ENCODE measurements around the gene MAP4. TPM values are rescaled to one million over a fixed set of nuclear protein-coding genes. Genes with fewer than 3 reads are reported as not detected.

MAP4 gene
- total RNA-seq, 1 donor from 2014 or later, result 142 TPM

DNA sequence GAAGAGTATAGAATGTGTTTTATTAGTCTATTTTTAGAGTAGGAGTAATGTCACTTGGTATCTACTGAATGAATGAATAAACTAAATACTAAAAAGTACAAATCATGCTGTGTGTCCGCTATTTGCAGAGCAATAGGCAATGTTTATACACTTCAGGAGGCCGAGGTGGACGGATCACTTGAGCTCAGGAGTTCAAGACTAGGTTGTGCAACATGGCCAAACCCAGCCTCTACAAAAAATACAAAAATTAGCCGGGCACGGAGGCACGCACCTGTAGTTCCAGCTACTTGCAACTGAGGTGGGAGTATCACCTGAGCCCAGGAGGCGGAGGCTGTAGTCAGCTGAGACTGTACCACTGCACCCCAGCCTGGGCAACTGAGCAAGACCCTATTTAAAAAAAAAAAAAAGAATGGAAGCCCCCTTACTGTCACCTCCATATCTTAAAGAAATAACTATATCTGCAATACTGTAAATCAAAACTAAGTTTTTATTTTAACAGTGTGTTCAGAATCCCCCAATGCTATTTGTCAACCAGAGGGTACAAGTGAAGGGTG lies 114.9 kb downstream of the MAP4 start:
- Histone ChIP-seq H3K4me3 (no peak overlapping the region), H3K27me3 (no peaks in the 10 kb centered on the region), H3K27ac (no peak overlapping the region), H3K36me3 (peaks cover 0 to 10% of the 10 kb centered on the region in 2 donors), H3K4me1 (no peaks in the 10 kb centered on the region), H3K9me3 (no peaks in the 10 kb centered on the region)
- intact Hi-C loops (cut with DNase I), result no loop called here
- no peak for TF ChIP-seq POLR2AphosphoS5 (IDR thresholded peaks at IDR 0.05; ENCODE audit: insufficient read depth in 1 of 2, low read depth in 1 of 2)
- TF ChIP-seq, protein P1, sequence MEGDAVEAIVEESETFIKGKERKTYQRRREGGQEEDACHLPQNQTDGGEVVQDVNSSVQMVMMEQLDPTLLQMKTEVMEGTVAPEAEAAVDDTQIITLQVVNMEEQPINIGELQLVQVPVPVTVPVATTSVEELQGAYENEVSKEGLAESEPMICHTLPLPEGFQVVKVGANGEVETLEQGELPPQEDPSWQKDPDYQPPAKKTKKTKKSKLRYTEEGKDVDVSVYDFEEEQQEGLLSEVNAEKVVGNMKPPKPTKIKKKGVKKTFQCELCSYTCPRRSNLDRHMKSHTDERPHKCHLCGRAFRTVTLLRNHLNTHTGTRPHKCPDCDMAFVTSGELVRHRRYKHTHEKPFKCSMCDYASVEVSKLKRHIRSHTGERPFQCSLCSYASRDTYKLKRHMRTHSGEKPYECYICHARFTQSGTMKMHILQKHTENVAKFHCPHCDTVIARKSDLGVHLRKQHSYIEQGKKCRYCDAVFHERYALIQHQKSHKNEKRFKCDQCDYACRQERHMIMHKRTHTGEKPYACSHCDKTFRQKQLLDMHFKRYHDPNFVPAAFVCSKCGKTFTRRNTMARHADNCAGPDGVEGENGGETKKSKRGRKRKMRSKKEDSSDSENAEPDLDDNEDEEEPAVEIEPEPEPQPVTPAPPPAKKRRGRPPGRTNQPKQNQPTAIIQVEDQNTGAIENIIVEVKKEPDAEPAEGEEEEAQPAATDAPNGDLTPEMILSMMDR (IDR thresholded peaks at IDR 0.05), result no peak
- no peak for DNase-seq (ENCODE audit: extremely low spot score in 2 of 2)

DNA sequence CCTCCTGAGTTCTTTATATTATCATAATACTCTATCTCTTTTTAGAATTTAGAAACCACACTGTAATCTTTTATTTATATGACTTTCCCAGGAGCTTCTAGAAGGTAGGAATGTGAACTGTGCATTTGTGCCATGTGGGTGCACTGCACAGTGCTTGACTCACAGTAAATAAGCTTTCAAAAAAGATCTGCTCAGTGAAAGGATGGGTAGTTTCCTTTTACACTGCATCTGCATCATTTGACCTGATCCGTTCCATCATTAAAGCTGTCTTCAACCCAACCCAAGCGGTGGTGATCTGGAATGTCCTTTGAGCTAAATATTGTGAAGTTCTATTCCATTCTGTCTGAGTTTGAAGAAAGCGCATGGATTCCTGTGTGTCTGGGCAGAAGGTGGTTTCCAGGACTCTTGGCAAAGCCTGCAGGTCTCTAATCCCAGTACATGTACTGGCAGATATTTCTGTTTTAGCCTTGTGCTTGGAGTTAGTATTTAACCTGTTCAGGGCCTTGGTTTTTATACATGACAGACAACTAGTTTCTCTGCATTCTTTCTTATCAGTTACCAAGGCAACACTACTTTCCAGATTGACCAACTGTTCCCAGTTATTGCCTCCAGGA lies 116.6 kb downstream of the MAP4 start:
- no peaks in the 10 kb centered on the region for H3K4me1 ChIP-seq
- TF ChIP-seq POLR2A (IDR thresholded peaks at IDR 0.05) (no peak), POLR2AphosphoS5 (IDR thresholded peaks at IDR 0.05; ENCODE audit: insufficient read depth in 1 of 2, low read depth in 1 of 2) (no peak)
- TF ChIP-seq, protein P1 (IDR thresholded peaks at IDR 0.05), result no peak
- H3K4me3 ChIP-seq, result no peak overlapping the region
- H3K36me3 ChIP-seq, result peaks cover 0 to 10% of the 10 kb centered on the region in 2 donors
- no peaks in the 10 kb centered on the region for H3K27me3 ChIP-seq
- no peak overlapping the region for H3K27ac ChIP-seq
- DNase-seq (ENCODE audit: extremely low spot score in 2 of 2), result no peak
- intact Hi-C loops (cut with DNase I), result no loop called here
- H3K9me3 ChIP-seq, result no peaks in the 10 kb centered on the region

DNA sequence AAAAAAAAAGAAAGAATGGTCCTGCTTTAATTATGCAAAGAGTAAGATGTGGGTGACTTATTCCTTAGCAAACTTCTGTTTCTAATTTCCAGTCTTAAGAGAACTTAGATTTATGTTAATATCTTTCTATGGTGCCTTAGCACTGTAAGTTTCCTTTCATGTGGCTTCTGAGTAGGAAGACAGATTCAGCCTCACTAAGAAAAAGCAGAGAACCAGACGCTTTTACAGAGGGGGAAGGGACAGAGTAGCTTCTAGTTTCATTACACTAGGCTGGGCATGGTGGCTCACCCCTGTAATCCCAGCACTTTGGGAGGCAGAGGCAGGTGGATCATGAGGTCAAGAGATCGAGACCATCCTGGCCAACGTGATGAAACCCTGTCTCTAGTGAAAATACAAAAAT lies 118.3 kb downstream of the MAP4 start:
- intact Hi-C loops (cut with DNase I), result no loop called here
- H3K36me3 ChIP-seq, result peaks cover 0 to 10% of the 10 kb centered on the region in 2 donors
- no peak for TF ChIP-seq POLR2A (IDR thresholded peaks at IDR 0.05)
- TF ChIP-seq, protein P1 (IDR thresholded peaks at IDR 0.05), result no peak
- TF ChIP-seq POLR2AphosphoS5 (IDR thresholded peaks at IDR 0.05; ENCODE audit: insufficient read depth in 1 of 2, low read depth in 1 of 2), result no peak
- H3K9me3 ChIP-seq, result no peaks in the 10 kb centered on the region
- no peak for DNase-seq (ENCODE audit: extremely low spot score in 2 of 2)
- no peaks in the 10 kb centered on the region for H3K4me1 ChIP-seq
- H3K27ac ChIP-seq, result no peak overlapping the region
- no peak overlapping the region for H3K4me3 ChIP-seq
- no peaks in the 10 kb centered on the region for H3K27me3 ChIP-seq

DNA sequence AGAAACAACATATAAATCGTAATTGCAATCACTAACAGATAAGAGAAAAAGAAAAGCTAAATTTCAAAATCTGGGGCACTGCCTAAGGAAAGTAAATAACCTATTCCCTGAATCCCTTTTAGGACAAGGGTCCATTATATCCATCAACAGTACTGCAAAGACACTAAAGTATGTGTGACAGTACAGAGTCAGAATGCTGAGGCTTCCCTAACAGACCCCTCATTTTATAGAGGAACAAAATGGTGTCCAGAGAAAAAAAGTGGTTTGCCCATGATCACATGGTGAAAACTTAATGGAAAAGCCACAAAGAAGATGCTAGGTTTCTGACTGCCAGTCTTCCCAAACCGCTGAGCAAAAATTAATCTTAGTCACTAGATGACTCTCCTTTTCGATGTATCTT lies 119.5 kb downstream of the MAP4 start:
- no peak for DNase-seq (ENCODE audit: extremely low spot score in 2 of 2)
- Histone ChIP-seq H3K9me3 (no peaks in the 10 kb centered on the region), H3K4me3 (no peak overlapping the region), H3K27me3 (no peaks in the 10 kb centered on the region), H3K36me3 (peaks cover 0 to 10% of the 10 kb centered on the region in 2 donors), H3K27ac (no peak overlapping the region), H3K4me1 (peaks cover 8% of the 10 kb centered on the region)
- intact Hi-C loops (cut with DNase I), result no loop called here
- TF ChIP-seq POLR2AphosphoS5 (IDR thresholded peaks at IDR 0.05; ENCODE audit: insufficient read depth in 1 of 2, low read depth in 1 of 2), result no peak
- TF ChIP-seq, protein P1 (IDR thresholded peaks at IDR 0.05), result no peak
- TF ChIP-seq POLR2A (IDR thresholded peaks at IDR 0.05), result no peak

DNA sequence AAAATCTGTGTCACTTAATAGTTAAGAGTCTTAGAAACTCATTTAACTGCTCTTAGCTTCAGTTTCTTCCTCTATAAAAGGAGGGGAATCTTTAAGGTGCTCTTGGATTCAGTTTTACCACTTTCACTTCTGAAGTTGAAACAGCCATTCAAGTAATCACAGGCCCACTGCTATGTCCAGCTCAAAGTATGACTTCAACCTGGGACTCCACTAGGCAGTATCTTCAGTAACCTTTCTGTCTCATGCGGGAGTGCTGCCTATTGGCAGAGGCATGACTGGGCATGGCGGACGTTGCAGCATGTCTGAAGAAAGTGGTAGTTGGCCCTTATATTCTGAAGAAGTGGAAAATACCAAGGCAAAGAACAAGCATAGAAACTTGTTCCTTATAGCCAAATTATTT lies 121.0 kb downstream of the MAP4 start:
- peaks cover 0 to 5% of the 10 kb centered on the region in 2 donors for H3K36me3 ChIP-seq
- DNase-seq (ENCODE audit: extremely low spot score in 2 of 2), result no peak
- H3K27ac ChIP-seq, result no peak overlapping the region
- no peak overlapping the region for H3K4me3 ChIP-seq
- TF ChIP-seq, protein P1 (IDR thresholded peaks at IDR 0.05), result no peak
- no peak for TF ChIP-seq POLR2A (IDR thresholded peaks at IDR 0.05)
- TF ChIP-seq POLR2AphosphoS5 (IDR thresholded peaks at IDR 0.05; ENCODE audit: insufficient read depth in 1 of 2, low read depth in 1 of 2), result no peak
- peaks cover 14% of the 10 kb centered on the region for H3K4me1 ChIP-seq
- intact Hi-C loops (cut with DNase I), result no loop called here
- no peaks in the 10 kb centered on the region for H3K9me3 ChIP-seq
- no peaks in the 10 kb centered on the region for H3K27me3 ChIP-seq
